Measurements from ENCODE around the gene CREB3L1. TPM values are rescaled to one million over a fixed set of nuclear protein-coding genes. Genes with fewer than 3 reads are reported as not detected.

The CREB3L1 gene
- total and polyA plus RNA-seq, 2 donors (not counting 3 experiments of a cell fraction or from before 2014, with no cell fraction given), result 0.23 to 0.84 TPM

DNA sequence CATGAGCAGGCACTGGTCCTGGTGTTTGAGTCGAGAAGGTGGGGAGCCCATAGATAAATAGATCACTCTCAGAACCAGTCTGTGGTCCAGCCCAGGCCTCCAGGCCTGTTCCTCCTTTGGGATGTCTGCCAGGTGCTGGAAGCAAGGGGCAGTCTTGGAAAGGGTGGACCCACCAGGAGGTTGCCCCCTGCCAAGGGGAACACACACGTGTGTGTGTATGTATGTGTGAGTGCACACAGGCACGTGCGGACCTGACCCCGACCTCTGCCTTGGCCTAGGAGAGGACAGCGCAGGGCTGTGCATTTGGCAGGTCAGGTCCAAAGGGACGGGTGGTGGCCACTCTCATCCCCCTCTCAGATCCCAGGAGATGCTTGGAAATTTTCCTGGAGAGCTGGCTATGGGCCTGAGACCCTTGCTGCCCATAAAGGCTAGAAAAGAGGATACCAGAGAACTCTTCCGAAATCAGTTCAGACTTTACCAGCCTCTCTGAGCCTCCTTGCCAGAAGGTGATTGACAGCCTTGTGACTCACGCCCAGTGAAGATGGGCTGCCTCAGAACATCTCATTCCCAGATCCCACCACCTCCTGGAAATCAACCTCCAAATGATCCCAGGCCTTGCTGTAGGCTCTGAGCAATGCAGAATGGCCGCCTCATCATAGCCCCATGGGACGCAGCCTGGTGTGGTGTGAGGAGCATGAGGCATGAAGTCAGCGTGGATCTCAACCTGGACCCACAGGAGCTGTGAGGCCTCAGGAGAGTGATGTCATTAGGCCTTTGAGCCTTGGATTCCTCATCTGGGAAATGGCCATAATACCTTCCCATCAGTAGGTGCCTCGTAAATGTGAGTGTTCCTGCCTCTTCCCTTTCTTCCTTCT lies 24.0 kb upstream of the CREB3L1 start:
- H3K36me3 ChIP-seq (ENCODE audit: control insufficient read depth in 2 of 2, extremely low read depth in 1 of 2, insufficient read depth in 2 of 2, low read length in 2 of 2), result no peaks in the 10 kb centered on the region
- dilution Hi-C loops (cut with MboI; ENCODE audit: extremely low pct_ligation_motif_present, low sequenced_read_pairs) (no loop called here), intact Hi-C loops (cut with micrococcal nuclease) (no loop called here)
- BruUV-seq (replicated peaks), result no TSS peak
- CTCF ChIA-PET, result no interaction called here
- no peak overlapping the region for H3K4me2 ChIP-seq (ENCODE audit: insufficient read depth, low read length)
- no peak overlapping the region for H3K4me3 ChIP-seq (replicated peaks in 1 of 3; ENCODE audit: insufficient read depth in 1 of 3, low read depth in 1 of 3, low read length in 3 of 3)
- H3K27ac ChIP-seq (ENCODE audit: insufficient read depth, low read depth, low read length), result no peak overlapping the region
- no peak for DNase-seq (ENCODE audit: low read depth, low spot score)
- no peaks in the 10 kb centered on the region for H3K27me3 ChIP-seq (ENCODE audit: control insufficient read depth in 2 of 2, insufficient read depth in 2 of 2, low read length in 2 of 2)
- TF ChIP-seq POLR2AphosphoS5 (IDR thresholded peaks at IDR 0.05; ENCODE audit: insufficient read depth, low read depth, low read length), result no peak
- TF ChIP-seq, protein P1, sequence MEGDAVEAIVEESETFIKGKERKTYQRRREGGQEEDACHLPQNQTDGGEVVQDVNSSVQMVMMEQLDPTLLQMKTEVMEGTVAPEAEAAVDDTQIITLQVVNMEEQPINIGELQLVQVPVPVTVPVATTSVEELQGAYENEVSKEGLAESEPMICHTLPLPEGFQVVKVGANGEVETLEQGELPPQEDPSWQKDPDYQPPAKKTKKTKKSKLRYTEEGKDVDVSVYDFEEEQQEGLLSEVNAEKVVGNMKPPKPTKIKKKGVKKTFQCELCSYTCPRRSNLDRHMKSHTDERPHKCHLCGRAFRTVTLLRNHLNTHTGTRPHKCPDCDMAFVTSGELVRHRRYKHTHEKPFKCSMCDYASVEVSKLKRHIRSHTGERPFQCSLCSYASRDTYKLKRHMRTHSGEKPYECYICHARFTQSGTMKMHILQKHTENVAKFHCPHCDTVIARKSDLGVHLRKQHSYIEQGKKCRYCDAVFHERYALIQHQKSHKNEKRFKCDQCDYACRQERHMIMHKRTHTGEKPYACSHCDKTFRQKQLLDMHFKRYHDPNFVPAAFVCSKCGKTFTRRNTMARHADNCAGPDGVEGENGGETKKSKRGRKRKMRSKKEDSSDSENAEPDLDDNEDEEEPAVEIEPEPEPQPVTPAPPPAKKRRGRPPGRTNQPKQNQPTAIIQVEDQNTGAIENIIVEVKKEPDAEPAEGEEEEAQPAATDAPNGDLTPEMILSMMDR (IDR thresholded peaks at IDR 0.05; ENCODE audit: extremely low read depth in 1 of 2, insufficient read depth in 1 of 2, low read depth in 1 of 2, low read length in 2 of 2), result no peak
- TF ChIP-seq GATA2 (IDR thresholded peaks at IDR 0.05; ENCODE audit: insufficient read depth, insufficient read length, low read depth, low read length), result no peak
- no peak for TF ChIP-seq JUN (IDR thresholded peaks at IDR 0.05; ENCODE audit: borderline replicate concordance, insufficient read depth, insufficient read length, low read depth)
- TF ChIP-seq MYC (IDR thresholded peaks at IDR 0.05; ENCODE audit: low read depth, low read length), result no peak
- TF ChIP-seq EZH2 (IDR thresholded peaks at IDR 0.05; ENCODE audit: borderline replicate concordance, low read depth, low read length, severe bottlenecking), result no peak
- no peak for TF ChIP-seq FOS (IDR thresholded peaks at IDR 0.05; ENCODE audit: borderline replicate concordance, insufficient read depth, low read length)
- no peaks in the 10 kb centered on the region for H4K20me1 ChIP-seq (replicated peaks; ENCODE audit: control insufficient read depth, extremely low read depth, insufficient read depth, low read length)
- no peaks in the 10 kb centered on the region for H3K79me2 ChIP-seq (ENCODE audit: control insufficient read depth, insufficient read depth, low read length)
- no peak overlapping the region for H3K9ac ChIP-seq (replicated peaks; ENCODE audit: extremely low read depth, insufficient read depth, low read length)
- POLR2A ChIA-PET, result no interaction called here
- FAIRE-seq, result no peak
- peaks cover 5% of the 10 kb centered on the region for H3K4me1 ChIP-seq (ENCODE audit: control insufficient read depth, extremely low read depth, insufficient read depth, low read length)
- H3K9me1 ChIP-seq (replicated peaks; ENCODE audit: control insufficient read depth, extremely low read depth, insufficient read depth, low read length), result no peaks in the 10 kb centered on the region
- no peaks in the 10 kb centered on the region for H3K9me3 ChIP-seq (replicated peaks; ENCODE audit: control insufficient read depth, insufficient read depth, low read length)
- no peak overlapping the region for H2AFZ ChIP-seq (ENCODE audit: low read depth, low read length)

Measured in endothelial cell of umbilical vein (primary cell).